C4-2B (cell line): ENCODE results near the gene AVPI1.
"Not testable (repeated sequence)": the region's sequence is repeated elsewhere in the genome, so short reads cannot be mapped to it uniquely, and the experiment has no call there.

Experiments
- H3K27ac ChIP-seq: fragments of 450-650 bp; 2 replicates; pipeline ENCODE4 v1.5.1; 2017
- ZFX ChIP-seq: fragments of 450-650 bp; IDR thresholded peaks from 2 replicates; pipeline ENCODE4 v1.6.1; 2017
- TF ChIP-seq, protein P1 (sequence below): fragments of 450-650 bp; conservative IDR thresholded peaks from 2 replicates; pipeline ENCODE4 v1.5.1; 2017; ENCODE audit warnings: mild to moderate bottlenecking

Gene AVPI1

DNA sequence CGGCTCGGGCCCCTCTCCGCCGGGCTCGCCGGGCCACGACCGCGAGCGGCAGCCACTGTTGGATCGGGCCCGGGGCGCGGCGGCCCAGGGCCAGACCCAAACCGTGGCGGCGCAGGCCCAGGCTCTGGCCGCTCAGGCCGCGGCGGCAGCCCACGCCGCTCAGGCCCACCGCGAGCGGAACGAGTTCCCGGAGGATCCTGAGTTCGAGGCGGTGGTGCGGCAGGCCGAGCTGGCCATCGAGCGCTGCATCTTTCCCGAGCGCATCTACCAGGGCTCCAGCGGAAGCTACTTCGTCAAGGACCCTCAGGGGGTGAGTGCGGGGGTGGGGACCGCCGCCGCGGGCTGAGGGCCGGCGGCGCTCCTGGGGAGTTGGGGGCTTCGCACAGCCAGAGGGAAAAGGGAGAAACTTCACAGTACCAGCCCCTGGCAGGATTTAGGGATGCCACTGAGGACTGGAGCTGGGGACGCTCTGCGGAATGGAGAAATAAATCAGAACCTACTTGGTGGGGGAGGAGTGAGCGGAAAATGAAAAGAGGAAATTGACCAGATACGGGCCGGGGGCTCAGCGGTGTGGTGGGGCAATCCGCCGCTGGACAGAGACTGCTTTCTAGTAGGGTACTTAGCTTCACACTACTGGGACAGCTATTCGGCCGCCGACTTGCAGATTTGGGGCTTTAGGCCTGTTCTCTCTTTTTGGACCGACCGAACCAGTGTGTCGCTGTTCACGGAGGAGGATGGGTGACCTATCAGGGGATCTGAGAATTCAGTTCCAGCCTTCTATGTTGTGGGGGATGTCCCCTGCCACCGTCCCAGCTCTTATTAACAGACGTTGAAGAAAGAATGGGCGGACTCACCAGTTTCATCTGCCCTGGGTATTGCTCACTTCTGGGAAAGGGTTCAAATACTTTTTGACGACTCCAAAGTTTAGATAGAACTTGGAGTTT, 45.9 kb downstream of the AVPI1 start:
- peak overlapping the region; percentile 70 for H3K27ac ChIP-seq

DNA sequence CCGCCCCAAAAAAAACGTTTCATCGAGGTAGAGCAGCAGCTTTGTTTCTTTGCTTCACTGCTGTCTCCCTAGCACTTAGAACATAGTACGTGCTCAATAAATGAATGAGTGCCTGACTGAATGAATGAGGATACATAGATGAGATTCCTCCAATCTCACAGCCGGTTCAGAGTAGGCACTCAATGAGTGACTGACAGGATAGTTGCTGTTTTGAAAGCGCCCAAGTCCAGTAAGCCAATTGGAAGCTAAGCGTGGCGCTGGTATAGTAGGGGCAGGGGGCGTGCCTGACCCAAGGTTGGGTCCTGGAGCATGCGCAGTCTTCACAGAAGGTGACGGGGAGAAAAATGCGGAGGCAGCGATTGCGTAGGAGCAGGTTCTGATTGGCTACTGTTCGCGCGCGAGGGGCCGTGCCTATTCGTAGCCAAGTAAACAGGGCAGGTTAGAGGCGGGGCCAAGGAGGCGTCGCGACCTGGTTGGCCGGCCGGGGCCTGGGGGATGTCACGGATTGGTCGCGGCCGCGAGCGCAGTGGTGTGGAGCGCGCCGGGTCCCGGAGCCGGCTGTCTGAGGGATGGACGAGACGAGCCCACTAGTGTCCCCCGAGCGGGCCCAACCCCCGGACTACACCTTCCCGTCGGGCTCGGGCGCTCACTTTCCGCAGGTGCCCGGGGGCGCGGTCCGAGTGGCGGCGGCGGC, 46.7 kb downstream of the AVPI1 start, which contains the start of gene PI4K2A:
Gene PI4K2A, plus strand, starts transcription at position 498 of the 694 bp plus-strand sequence. Its CDS starts 72 bp downstream, at position 570.
- H3K27ac ChIP-seq = peak within 1 kb of the TSS; percentile 70
- TF ChIP-seq, protein P1, sequence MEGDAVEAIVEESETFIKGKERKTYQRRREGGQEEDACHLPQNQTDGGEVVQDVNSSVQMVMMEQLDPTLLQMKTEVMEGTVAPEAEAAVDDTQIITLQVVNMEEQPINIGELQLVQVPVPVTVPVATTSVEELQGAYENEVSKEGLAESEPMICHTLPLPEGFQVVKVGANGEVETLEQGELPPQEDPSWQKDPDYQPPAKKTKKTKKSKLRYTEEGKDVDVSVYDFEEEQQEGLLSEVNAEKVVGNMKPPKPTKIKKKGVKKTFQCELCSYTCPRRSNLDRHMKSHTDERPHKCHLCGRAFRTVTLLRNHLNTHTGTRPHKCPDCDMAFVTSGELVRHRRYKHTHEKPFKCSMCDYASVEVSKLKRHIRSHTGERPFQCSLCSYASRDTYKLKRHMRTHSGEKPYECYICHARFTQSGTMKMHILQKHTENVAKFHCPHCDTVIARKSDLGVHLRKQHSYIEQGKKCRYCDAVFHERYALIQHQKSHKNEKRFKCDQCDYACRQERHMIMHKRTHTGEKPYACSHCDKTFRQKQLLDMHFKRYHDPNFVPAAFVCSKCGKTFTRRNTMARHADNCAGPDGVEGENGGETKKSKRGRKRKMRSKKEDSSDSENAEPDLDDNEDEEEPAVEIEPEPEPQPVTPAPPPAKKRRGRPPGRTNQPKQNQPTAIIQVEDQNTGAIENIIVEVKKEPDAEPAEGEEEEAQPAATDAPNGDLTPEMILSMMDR = no peak
- no peak for TF ChIP-seq ZFX

More for the DNA sequence above, 45.9 kb downstream of the AVPI1 start:
- TF ChIP-seq, protein P1 = no peak
- peak; percentile 93 for TF ChIP-seq ZFX

DNA sequence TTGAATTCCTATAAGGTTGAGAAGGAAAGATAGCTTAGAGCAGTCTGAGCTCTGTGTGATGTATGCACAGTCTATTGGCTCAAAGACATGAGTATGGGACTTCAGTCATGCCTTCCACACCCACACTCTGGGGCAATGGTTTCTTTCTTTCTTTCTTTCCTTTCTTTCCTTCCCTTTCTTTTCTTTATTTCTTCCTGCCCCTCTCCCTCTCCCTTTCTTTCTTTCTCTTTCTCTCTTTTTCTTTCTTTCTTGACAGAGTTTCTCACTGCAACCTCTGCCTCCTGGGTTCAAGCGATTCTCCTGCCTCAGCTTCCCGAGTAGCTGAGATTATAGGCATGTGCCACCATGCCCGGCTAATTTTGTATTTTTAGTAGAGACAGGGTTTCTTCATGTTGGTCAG, 48.0 kb downstream of the AVPI1 start:
- H3K27ac ChIP-seq = not testable (repeated sequence)

DNA sequence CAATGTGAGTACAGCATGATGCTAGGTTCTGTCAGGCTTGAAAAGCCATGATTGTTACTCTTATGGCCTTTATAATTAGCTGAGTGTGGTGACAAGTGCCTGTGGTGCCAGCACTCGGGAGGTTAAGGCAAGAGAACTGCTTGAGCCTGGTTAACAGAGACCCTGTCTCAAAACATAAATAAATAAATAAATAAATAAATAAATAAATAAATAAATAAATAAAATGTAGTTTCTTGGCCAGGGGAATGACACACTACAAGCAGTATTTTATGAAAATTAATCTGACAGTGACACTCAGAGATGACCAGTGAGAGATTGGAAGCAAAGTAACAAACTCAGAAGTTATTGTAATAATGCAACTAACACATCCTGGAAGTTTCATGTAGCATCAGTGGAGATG, 51.5 kb downstream of the AVPI1 start:
- TF ChIP-seq, protein P1 = no peak
- TF ChIP-seq ZFX = no peak
- H3K27ac ChIP-seq = no peak overlapping the region

DNA sequence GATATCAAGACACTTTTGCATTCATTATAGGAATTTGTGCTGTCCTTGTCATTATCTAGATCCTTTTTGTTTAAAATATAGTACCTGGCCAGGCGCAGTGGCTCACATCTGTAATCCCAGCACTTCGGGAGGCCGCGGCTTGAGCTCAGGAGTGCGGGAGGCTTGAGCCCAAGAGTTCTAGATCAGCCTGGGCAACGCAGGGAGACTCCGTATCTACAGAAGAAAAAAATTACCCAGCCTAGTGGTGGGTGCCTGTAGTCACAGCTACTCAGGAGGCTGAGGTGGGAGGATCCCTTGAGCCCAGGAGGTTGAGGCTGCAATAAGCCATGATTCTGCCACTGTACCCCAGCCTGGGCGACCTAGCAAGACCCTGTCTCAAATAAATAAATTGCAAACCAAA, 53.1 kb downstream of the AVPI1 start:
- H3K27ac ChIP-seq = peak overlapping the region; percentile 76
- TF ChIP-seq, protein P1 = no peak; the same call in 1 of the 2 replicates
- no peak for TF ChIP-seq ZFX

DNA sequence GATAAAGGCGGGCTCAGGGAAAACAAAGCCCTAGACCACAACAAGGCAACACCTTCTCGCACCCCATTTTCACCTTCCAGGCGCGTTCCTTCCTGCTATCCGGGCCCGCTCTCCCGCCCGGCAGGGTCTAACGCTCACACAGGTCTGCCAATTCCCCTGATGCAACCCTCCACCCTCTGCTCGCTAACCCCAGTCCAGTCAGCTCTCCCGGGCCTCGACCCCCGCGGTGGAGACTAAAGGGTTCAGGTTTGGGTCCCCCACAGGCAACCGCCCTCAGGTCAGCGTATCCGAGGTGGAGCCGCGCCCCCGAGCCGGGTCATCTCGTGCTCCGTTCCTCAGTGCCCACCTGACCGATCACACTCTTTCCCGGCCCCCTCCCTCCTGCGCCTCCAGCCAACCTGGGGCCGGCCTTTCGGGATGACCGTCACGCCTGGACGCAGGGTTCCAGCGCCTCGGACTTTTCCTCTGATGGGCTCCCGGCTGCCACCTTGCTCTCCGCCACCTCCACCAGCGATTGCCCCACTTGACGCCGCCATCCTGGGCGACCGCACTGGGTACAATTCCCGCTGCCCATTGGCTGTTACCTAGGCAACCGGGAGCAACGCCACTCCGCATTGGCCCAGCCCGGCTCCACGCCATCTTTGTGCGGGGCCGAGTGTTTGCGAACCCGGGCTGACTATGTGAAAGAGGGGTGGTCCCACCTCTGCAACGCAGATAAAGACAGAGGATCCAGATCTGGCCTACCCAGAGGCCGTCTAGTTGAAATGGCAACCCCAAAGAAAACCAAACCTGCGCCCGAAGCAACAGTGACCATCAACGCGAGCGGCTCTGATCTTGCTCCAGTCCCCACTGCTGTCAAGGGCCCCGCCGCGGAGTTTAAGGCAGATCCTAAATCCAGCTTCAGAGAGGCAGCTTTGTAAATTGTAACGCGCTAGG, 53.8 kb downstream of the AVPI1 start, which contains the start of gene MORN4:
Gene MORN4, minus strand, starts transcription at position 552 of the 936 bp plus-strand sequence. CDS start 13,847 bp downstream, outside the sequence.
- peak within 1 kb of the TSS; percentile 76 for H3K27ac ChIP-seq
- TF ChIP-seq ZFX = peak; percentile 50
- TF ChIP-seq, protein P1 = no peak

GRCh38 chr10:97631098-97631497, 55.9 kb downstream of the AVPI1 start:
- H3K27ac ChIP-seq = no peak overlapping the region
- TF ChIP-seq, protein P1 = no peak
- TF ChIP-seq ZFX = no peak
